ENCODE results near the gene RADIL. TPM values are rescaled to one million over a fixed set of nuclear protein-coding genes. Genes with fewer than 3 reads are reported as not detected.
"Not testable (repeated sequence)": the region's sequence is repeated elsewhere in the genome, so short reads cannot be mapped to it uniquely, and the experiment has no call there.

Gene RADIL
- total and polyA plus RNA-seq, 3 experiments from 2014 or later = 0.04 to 0.20 TPM; not detected in 1

GRCh38 chr7:4906682-4907081, 23.2 kb upstream of the RADIL start:
- Histone ChIP-seq H3K4me3 (ENCODE audit: low read length) (no peak overlapping the region), H3K4me1 (ENCODE audit: insufficient read depth, low read length) (no peaks in the 10 kb centered on the region), H3K27ac (ENCODE audit: low read depth, low read length) (no peak overlapping the region), H3K9me3 (ENCODE audit: low read length) (no peaks in the 10 kb centered on the region), H3K36me3 (ENCODE audit: insufficient read depth, low read length) (no peaks in the 10 kb centered on the region), H3K27me3 (ENCODE audit: insufficient read depth, low read length, poor library complexity, severe bottlenecking) (no peaks in the 10 kb centered on the region)
- CTCF ChIA-PET = no interaction called here
- Mint-ChIP-seq H3K36me3 (no peaks in the 10 kb centered on the region), H3K4me1 (no peaks in the 10 kb centered on the region), H3K27ac (no peak overlapping the region), H3K4me3 (no peak overlapping the region), H3K9me3 (peaks cover 0 to 2% (median 0%) of the 10 kb centered on the region in 5 donors), H3K27me3 (peaks cover 9 to 10% of the 10 kb centered on the region in 2 donors)
- DNase-seq = no peak
- POLR2A ChIA-PET = no interaction called here

- no peak overlapping the region for H3K4me3 ChIP-seq (ENCODE audit: low read length)
- no peak overlapping the region for H3K4me3 Mint-ChIP-seq
- CTCF ChIA-PET = no interaction called here
- POLR2A ChIA-PET = no interaction called here
- no peaks in the 10 kb centered on the region for H3K36me3 ChIP-seq (ENCODE audit: insufficient read depth, low read length)
- H3K9me3 ChIP-seq (ENCODE audit: low read length) = no peaks in the 10 kb centered on the region
- no peaks in the 10 kb centered on the region for H3K4me1 Mint-ChIP-seq
- no peak for DNase-seq
- H3K27ac Mint-ChIP-seq = peak overlapping the region in 1 of 8 donors; percentile 20
- no peaks in the 10 kb centered on the region for H3K4me1 ChIP-seq (ENCODE audit: insufficient read depth, low read length)
- H3K36me3 Mint-ChIP-seq = no peaks in the 10 kb centered on the region
- peaks cover 0 to 2% (median 0%) of the 10 kb centered on the region in 5 donors for H3K9me3 Mint-ChIP-seq
- H3K27me3 Mint-ChIP-seq = peaks cover 7 to 13% of the 10 kb centered on the region in 2 donors
- H3K27me3 ChIP-seq (ENCODE audit: insufficient read depth, low read length, poor library complexity, severe bottlenecking) = no peaks in the 10 kb centered on the region
- no peak overlapping the region for H3K27ac ChIP-seq (ENCODE audit: low read depth, low read length)
Observed at GRCh38 chr7:4905171-4905570, 21.7 kb upstream of the RADIL start.

- Histone ChIP-seq H3K4me3 (ENCODE audit: low read length) (no peak overlapping the region), H3K4me1 (ENCODE audit: insufficient read depth, low read length) (no peaks in the 10 kb centered on the region), H3K9me3 (ENCODE audit: low read length) (no peaks in the 10 kb centered on the region), H3K27ac (ENCODE audit: low read depth, low read length) (no peak overlapping the region), H3K36me3 (ENCODE audit: insufficient read depth, low read length) (no peaks in the 10 kb centered on the region), H3K27me3 (ENCODE audit: insufficient read depth, low read length, poor library complexity, severe bottlenecking) (no peaks in the 10 kb centered on the region)
- no peak for DNase-seq
- Mint-ChIP-seq H3K9me3 (peaks cover 0 to 4% (median 0%) of the 10 kb centered on the region in 5 donors), H3K4me3 (no peak overlapping the region), H3K36me3 (no peaks in the 10 kb centered on the region), H3K4me1 (no peaks in the 10 kb centered on the region), H3K27ac (peak overlapping the region in 1 of 8 donors; percentile 74), H3K27me3 (peaks cover 9 to 15% of the 10 kb centered on the region in 2 donors)
- ChIA-PET POLR2A (no interaction called here), CTCF (no interaction called here)
Observed at GRCh38 chr7:4904346-4904745, 20.8 kb upstream of the RADIL start.

- no peak for DNase-seq
- Mint-ChIP-seq H3K4me3 (no peak overlapping the region), H3K27me3 (peaks cover 15 to 24% of the 10 kb centered on the region in 2 donors), H3K4me1 (no peaks in the 10 kb centered on the region), H3K27ac (no peak overlapping the region), H3K9me3 (peaks cover 0 to 5% (median 0%) of the 10 kb centered on the region in 5 donors), H3K36me3 (peaks cover 0 to 3% (median 0%) of the 10 kb centered on the region in 3 donors)
- Histone ChIP-seq H3K27ac (ENCODE audit: low read depth, low read length) (no peak overlapping the region), H3K9me3 (ENCODE audit: low read length) (no peaks in the 10 kb centered on the region), H3K36me3 (ENCODE audit: insufficient read depth, low read length) (no peaks in the 10 kb centered on the region), H3K4me1 (ENCODE audit: insufficient read depth, low read length) (no peaks in the 10 kb centered on the region), H3K27me3 (ENCODE audit: insufficient read depth, low read length, poor library complexity, severe bottlenecking) (no peaks in the 10 kb centered on the region), H3K4me3 (ENCODE audit: low read length) (no peak overlapping the region)
- ChIA-PET CTCF (no interaction called here), POLR2A (no interaction called here)
Observed at GRCh38 chr7:4895766-4896165, 12.2 kb upstream of the RADIL start.

- peaks cover 0 to 3% (median 0%) of the 10 kb centered on the region in 3 donors for H3K36me3 Mint-ChIP-seq
- CTCF ChIA-PET = no interaction called here
- H3K36me3 ChIP-seq (ENCODE audit: insufficient read depth, low read length) = no peaks in the 10 kb centered on the region
- no peaks in the 10 kb centered on the region for H3K4me1 ChIP-seq (ENCODE audit: insufficient read depth, low read length)
- POLR2A ChIA-PET = interaction anchor here (0.5 kb wide), 1 partner anchor 137 kb away, joined by 4 read pairs; no protein-coding TSS in a partner anchor
- no peak overlapping the region for H3K4me3 ChIP-seq (ENCODE audit: low read length)
- DNase-seq = no peak
- H3K9me3 Mint-ChIP-seq = peaks cover 0 to 4% (median 0%) of the 10 kb centered on the region in 5 donors
- no peak overlapping the region for H3K27ac Mint-ChIP-seq
- H3K4me3 Mint-ChIP-seq = no peak overlapping the region
- no peaks in the 10 kb centered on the region for H3K9me3 ChIP-seq (ENCODE audit: low read length)
- H3K27ac ChIP-seq (ENCODE audit: low read depth, low read length) = no peak overlapping the region
- H3K4me1 Mint-ChIP-seq = no peaks in the 10 kb centered on the region
- peaks cover 10 to 26% of the 10 kb centered on the region in 2 donors for H3K27me3 Mint-ChIP-seq
- H3K27me3 ChIP-seq (ENCODE audit: insufficient read depth, low read length, poor library complexity, severe bottlenecking) = no peaks in the 10 kb centered on the region
Observed at GRCh38 chr7:4894482-4894881, 11.0 kb upstream of the RADIL start.

GRCh38 chr7:4893929-4894475, 10.5 kb upstream of the RADIL start:
- H3K27ac ChIP-seq (ENCODE audit: low read depth, low read length) = no peak overlapping the region
- POLR2A ChIA-PET = interaction anchor here (0.5 kb wide), 1 partner anchor 138 kb away, joined by 4 read pairs; no protein-coding TSS in a partner anchor
- no peaks in the 10 kb centered on the region for H3K4me1 ChIP-seq (ENCODE audit: insufficient read depth, low read length)

GRCh38 chr7:4893188-4893587, 9.7 kb upstream of the RADIL start:
- H3K4me3 ChIP-seq (ENCODE audit: low read length); H3K9me3 ChIP-seq (ENCODE audit: low read length); H3K36me3 Mint-ChIP-seq; H3K36me3 ChIP-seq (ENCODE audit: insufficient read depth, low read length); H3K27ac Mint-ChIP-seq; H3K4me1 ChIP-seq (ENCODE audit: insufficient read depth, low read length); H3K27ac ChIP-seq (ENCODE audit: low read depth, low read length); DNase-seq; POLR2A ChIA-PET; H3K27me3 ChIP-seq (ENCODE audit: insufficient read depth, low read length, poor library complexity, severe bottlenecking); H3K4me1 Mint-ChIP-seq; H3K4me3 Mint-ChIP-seq; H3K9me3 Mint-ChIP-seq; CTCF ChIA-PET: not testable (repeated sequence)
- peaks cover 9 to 25% of the 10 kb centered on the region in 2 donors for H3K27me3 Mint-ChIP-seq

More at GRCh38 chr7:4893929-4894475, 10.5 kb upstream of the RADIL start:
- no peak for DNase-seq
- Histone ChIP-seq H3K27me3 (ENCODE audit: insufficient read depth, low read length, poor library complexity, severe bottlenecking) (no peaks in the 10 kb centered on the region), H3K4me3 (ENCODE audit: low read length) (no peak overlapping the region), H3K36me3 (ENCODE audit: insufficient read depth, low read length) (no peaks in the 10 kb centered on the region), H3K9me3 (ENCODE audit: low read length) (no peaks in the 10 kb centered on the region)
- H3K27me3 Mint-ChIP-seq = peaks cover 10 to 30% of the 10 kb centered on the region in 2 donors
- H3K4me1 Mint-ChIP-seq = no peaks in the 10 kb centered on the region
- no peak overlapping the region for H3K4me3 Mint-ChIP-seq
- H3K27ac Mint-ChIP-seq = no peak overlapping the region
- H3K36me3 Mint-ChIP-seq = peaks cover 0 to 3% (median 0%) of the 10 kb centered on the region in 3 donors
- CTCF ChIA-PET = no interaction called here
- peaks cover 0 to 4% (median 0%) of the 10 kb centered on the region in 5 donors for H3K9me3 Mint-ChIP-seq

GRCh38 chr7:4891522-4891921, 8.0 kb upstream of the RADIL start:
- H3K36me3 Mint-ChIP-seq; H3K4me1 ChIP-seq (ENCODE audit: insufficient read depth, low read length); H3K4me1 Mint-ChIP-seq; H3K9me3 Mint-ChIP-seq; H3K4me3 Mint-ChIP-seq; DNase-seq; H3K27ac ChIP-seq (ENCODE audit: low read depth, low read length); POLR2A ChIA-PET; CTCF ChIA-PET; H3K4me3 ChIP-seq (ENCODE audit: low read length); H3K9me3 ChIP-seq (ENCODE audit: low read length); H3K36me3 ChIP-seq (ENCODE audit: insufficient read depth, low read length); H3K27ac Mint-ChIP-seq; H3K27me3 ChIP-seq (ENCODE audit: insufficient read depth, low read length, poor library complexity, severe bottlenecking): not testable (repeated sequence)
- peaks cover 7 to 29% of the 10 kb centered on the region in 2 donors for H3K27me3 Mint-ChIP-seq

All from CD8-positive, alpha-beta memory T cell (primary cell).